ENCODE results near the gene NOS3. TPM values are rescaled to one million over a fixed set of nuclear protein-coding genes. Genes with fewer than 3 reads are reported as not detected.

The NOS3 gene
- total and polyA plus RNA-seq, 9 of the 15 experiments (the other 6 are each of a cell fraction or from before 2014, with no cell fraction given): 1.1 to 121 (median 23.6) TPM

- TF ChIP-seq TRIM25 (IDR thresholded peaks at IDR 0.05; ENCODE audit: borderline replicate concordance) (no peak), ZBTB1 (CRISPR knock-in tag; IDR thresholded peaks at IDR 0.05; ENCODE audit: borderline replicate concordance, low read depth) (no peak), FOXJ2 (tag; IDR thresholded peaks at IDR 0.05) (no peak), KLF6 (CRISPR knock-in tag; IDR thresholded peaks at IDR 0.05; ENCODE audit: borderline replicate concordance) (0 out of 2 replicates have a peak, but pooled peaks have one; percentile 24), ZNF445 (CRISPR knock-in tag; IDR thresholded peaks at IDR 0.05; ENCODE audit: low read depth) (no peak), ELF4 (CRISPR knock-in tag; IDR thresholded peaks at IDR 0.05) (no peak; the same call in 1 of the 2 replicates), GTF2A2 (tag; IDR thresholded peaks at IDR 0.05) (no peak), MTA2 (IDR thresholded peaks at IDR 0.05; ENCODE audit: low read depth) (peak; percentile 19; the same call in 1 of the 2 replicates), HEY1 (CRISPR knock-in tag; IDR thresholded peaks at IDR 0.05; ENCODE audit: borderline replicate concordance) (no peak), RAD51 (IDR thresholded peaks at IDR 0.05; ENCODE audit: borderline replicate concordance, low read depth) (peak; percentile 23; the same call in 1 of the 2 replicates), HDAC8 (tag; IDR thresholded peaks at IDR 0.05) (no peak; the same call in 1 of the 2 replicates), TAF15 (IDR thresholded peaks at IDR 0.05; ENCODE audit: low read depth, low read length) (no peak)
- TF ChIP-seq, protein P1, sequence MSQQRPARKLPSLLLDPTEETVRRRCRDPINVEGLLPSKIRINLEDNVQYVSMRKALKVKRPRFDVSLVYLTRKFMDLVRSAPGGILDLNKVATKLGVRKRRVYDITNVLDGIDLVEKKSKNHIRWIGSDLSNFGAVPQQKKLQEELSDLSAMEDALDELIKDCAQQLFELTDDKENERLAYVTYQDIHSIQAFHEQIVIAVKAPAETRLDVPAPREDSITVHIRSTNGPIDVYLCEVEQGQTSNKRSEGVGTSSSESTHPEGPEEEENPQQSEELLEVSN (IDR thresholded peaks at IDR 0.05; ENCODE audit: borderline replicate concordance in 1 of 2, extremely low read depth in 1 of 2, insufficient read depth in 1 of 2, insufficient read length in 1 of 2, low read depth in 1 of 2, low read length in 1 of 2, poor library complexity in 1 of 2, severe bottlenecking in 1 of 2): peak in 1 of 2 experiments; percentile 43
- TF ChIP-seq, protein P2, sequence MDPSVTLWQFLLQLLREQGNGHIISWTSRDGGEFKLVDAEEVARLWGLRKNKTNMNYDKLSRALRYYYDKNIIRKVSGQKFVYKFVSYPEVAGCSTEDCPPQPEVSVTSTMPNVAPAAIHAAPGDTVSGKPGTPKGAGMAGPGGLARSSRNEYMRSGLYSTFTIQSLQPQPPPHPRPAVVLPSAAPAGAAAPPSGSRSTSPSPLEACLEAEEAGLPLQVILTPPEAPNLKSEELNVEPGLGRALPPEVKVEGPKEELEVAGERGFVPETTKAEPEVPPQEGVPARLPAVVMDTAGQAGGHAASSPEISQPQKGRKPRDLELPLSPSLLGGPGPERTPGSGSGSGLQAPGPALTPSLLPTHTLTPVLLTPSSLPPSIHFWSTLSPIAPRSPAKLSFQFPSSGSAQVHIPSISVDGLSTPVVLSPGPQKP (CRISPR knock-in tag; IDR thresholded peaks at IDR 0.05): no peak
- TF ChIP-seq, protein P3, sequence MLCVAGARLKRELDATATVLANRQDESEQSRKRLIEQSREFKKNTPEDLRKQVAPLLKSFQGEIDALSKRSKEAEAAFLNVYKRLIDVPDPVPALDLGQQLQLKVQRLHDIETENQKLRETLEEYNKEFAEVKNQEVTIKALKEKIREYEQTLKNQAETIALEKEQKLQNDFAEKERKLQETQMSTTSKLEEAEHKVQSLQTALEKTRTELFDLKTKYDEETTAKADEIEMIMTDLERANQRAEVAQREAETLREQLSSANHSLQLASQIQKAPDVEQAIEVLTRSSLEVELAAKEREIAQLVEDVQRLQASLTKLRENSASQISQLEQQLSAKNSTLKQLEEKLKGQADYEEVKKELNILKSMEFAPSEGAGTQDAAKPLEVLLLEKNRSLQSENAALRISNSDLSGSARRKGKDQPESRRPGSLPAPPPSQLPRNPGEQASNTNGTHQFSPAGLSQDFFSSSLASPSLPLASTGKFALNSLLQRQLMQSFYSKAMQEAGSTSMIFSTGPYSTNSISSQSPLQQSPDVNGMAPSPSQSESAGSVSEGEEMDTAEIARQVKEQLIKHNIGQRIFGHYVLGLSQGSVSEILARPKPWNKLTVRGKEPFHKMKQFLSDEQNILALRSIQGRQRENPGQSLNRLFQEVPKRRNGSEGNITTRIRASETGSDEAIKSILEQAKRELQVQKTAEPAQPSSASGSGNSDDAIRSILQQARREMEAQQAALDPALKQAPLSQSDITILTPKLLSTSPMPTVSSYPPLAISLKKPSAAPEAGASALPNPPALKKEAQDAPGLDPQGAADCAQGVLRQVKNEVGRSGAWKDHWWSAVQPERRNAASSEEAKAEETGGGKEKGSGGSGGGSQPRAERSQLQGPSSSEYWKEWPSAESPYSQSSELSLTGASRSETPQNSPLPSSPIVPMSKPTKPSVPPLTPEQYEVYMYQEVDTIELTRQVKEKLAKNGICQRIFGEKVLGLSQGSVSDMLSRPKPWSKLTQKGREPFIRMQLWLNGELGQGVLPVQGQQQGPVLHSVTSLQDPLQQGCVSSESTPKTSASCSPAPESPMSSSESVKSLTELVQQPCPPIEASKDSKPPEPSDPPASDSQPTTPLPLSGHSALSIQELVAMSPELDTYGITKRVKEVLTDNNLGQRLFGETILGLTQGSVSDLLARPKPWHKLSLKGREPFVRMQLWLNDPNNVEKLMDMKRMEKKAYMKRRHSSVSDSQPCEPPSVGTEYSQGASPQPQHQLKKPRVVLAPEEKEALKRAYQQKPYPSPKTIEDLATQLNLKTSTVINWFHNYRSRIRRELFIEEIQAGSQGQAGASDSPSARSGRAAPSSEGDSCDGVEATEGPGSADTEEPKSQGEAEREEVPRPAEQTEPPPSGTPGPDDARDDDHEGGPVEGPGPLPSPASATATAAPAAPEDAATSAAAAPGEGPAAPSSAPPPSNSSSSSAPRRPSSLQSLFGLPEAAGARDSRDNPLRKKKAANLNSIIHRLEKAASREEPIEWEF (CRISPR knock-in tag; IDR thresholded peaks at IDR 0.05): no peak; the same call in 1 of the 2 replicates
Measured at GRCh38 chr7:150962553-150963399, 28.0 kb upstream of the NOS3 start (continued).

Measured in K562 (cell line).